Right atrium auricular region (tissue), 2 donors: ENCODE data around the gene TSEN15. TPM values are rescaled to one million over a fixed set of nuclear protein-coding genes. Genes with fewer than 3 reads are reported as not detected.
A peak's percentile ranks its signal among the peaks of the same experiment; 100 is the strongest.

Experiments
- DNase-seq: peaks from one replicate; pipeline ENCODE4 v3.0.0-alpha.2; 2019; ENCODE audit warnings: low spot score
- H3K27ac ChIP-seq, 2 donors: fragments of 200-600 bp; sonication (generic); 1 replicate in 1 of 2; 2 replicates in 1 of 2; pipeline ENCODE4 v1.5.1; 2016 to 2019
- H3K27me3 ChIP-seq, 2 donors: fragments of 200-600 bp; sonication (generic); one replicate each; pipeline versions ENCODE4 v1.5.1 to v1.6.0; 2017 to 2019
- H3K36me3 ChIP-seq: fragments of 200-600 bp; sonication (generic); one replicate; pipeline ENCODE4 v1.5.1; 2016
- H3K4me1 ChIP-seq, 2 donors: fragments of 200-600 bp; sonication (generic); one replicate each; pipeline versions ENCODE4 v1.5.1 to v1.6.0; 2017 to 2019
- H3K4me3 ChIP-seq, 2 donors: fragments of 200-600 bp; sonication (generic); 1 replicate in 1 of 2; 2 replicates in 1 of 2; pipeline ENCODE4 v1.5.1; 2017 to 2019; ENCODE audit warnings: mild to moderate bottlenecking in 1 of 2, moderate library complexity in 1 of 2
- H3K9me3 ChIP-seq, 2 donors: fragments of 200-600 bp; sonication (generic); one replicate each; pipeline ENCODE4 v1.5.1; 2019
- total RNA-seq, 2 donors: library from RNA; depleted of rRNA; stranded (reverse); fragments of >200 nt; gene quantifications; one replicate each; pipeline ENCODE4 v1.1.0, GENCODE V29; 2016
- TF ChIP-seq, protein P1 (sequence below), 2 donors: fragments of 200-600 bp; sonication (generic); IDR thresholded peaks; one replicate each; pipeline ENCODE4 v1.5.1; 2019; ENCODE audit warnings: antibody characterized with exemption in 2 of 2

Gene TSEN15
- total RNA-seq, 2 donors from 2014 or later: 18.2 to 42.8 TPM

GRCh38 chr1:184072376-184072775, 20.8 kb downstream of the TSEN15 start:
- Histone ChIP-seq H3K4me1 (peaks cover 0 to 4% of the 10 kb centered on the region in 2 donors), H3K27me3 (no peaks in the 10 kb centered on the region), H3K36me3 (no peaks in the 10 kb centered on the region), H3K4me3 (no peak overlapping the region), H3K27ac (no peak overlapping the region), H3K9me3 (no peaks in the 10 kb centered on the region)
- no peak for DNase-seq
- TF ChIP-seq, protein P1, sequence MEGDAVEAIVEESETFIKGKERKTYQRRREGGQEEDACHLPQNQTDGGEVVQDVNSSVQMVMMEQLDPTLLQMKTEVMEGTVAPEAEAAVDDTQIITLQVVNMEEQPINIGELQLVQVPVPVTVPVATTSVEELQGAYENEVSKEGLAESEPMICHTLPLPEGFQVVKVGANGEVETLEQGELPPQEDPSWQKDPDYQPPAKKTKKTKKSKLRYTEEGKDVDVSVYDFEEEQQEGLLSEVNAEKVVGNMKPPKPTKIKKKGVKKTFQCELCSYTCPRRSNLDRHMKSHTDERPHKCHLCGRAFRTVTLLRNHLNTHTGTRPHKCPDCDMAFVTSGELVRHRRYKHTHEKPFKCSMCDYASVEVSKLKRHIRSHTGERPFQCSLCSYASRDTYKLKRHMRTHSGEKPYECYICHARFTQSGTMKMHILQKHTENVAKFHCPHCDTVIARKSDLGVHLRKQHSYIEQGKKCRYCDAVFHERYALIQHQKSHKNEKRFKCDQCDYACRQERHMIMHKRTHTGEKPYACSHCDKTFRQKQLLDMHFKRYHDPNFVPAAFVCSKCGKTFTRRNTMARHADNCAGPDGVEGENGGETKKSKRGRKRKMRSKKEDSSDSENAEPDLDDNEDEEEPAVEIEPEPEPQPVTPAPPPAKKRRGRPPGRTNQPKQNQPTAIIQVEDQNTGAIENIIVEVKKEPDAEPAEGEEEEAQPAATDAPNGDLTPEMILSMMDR (IDR thresholded peaks at IDR 0.05): no peak

- TF ChIP-seq, protein P1 (IDR thresholded peaks at IDR 0.05): no peak
- peak overlapping the region; percentile 13 to 44 for H3K27ac ChIP-seq
- peaks cover 0 to 17% of the 10 kb centered on the region in 2 donors for H3K4me1 ChIP-seq
- DNase-seq: no peak
- H3K9me3 ChIP-seq: no peaks in the 10 kb centered on the region
- no peaks in the 10 kb centered on the region for H3K27me3 ChIP-seq
- no peak overlapping the region for H3K4me3 ChIP-seq
- no peaks in the 10 kb centered on the region for H3K36me3 ChIP-seq
Observed at GRCh38 chr1:184074383-184074782, 22.9 kb downstream of the TSEN15 start.

GRCh38 chr1:184075055-184076029, 23.8 kb downstream of the TSEN15 start:
- Histone ChIP-seq H3K4me1 (peaks cover 0 to 20% of the 10 kb centered on the region in 2 donors), H3K27ac (peak overlapping the region; percentile 13 to 44), H3K4me3 (no peak overlapping the region), H3K9me3 (no peaks in the 10 kb centered on the region), H3K27me3 (no peaks in the 10 kb centered on the region), H3K36me3 (no peaks in the 10 kb centered on the region)
- DNase-seq: no peak
- TF ChIP-seq, protein P1 (IDR thresholded peaks at IDR 0.05): peak; percentile 65 to 82

DNA sequence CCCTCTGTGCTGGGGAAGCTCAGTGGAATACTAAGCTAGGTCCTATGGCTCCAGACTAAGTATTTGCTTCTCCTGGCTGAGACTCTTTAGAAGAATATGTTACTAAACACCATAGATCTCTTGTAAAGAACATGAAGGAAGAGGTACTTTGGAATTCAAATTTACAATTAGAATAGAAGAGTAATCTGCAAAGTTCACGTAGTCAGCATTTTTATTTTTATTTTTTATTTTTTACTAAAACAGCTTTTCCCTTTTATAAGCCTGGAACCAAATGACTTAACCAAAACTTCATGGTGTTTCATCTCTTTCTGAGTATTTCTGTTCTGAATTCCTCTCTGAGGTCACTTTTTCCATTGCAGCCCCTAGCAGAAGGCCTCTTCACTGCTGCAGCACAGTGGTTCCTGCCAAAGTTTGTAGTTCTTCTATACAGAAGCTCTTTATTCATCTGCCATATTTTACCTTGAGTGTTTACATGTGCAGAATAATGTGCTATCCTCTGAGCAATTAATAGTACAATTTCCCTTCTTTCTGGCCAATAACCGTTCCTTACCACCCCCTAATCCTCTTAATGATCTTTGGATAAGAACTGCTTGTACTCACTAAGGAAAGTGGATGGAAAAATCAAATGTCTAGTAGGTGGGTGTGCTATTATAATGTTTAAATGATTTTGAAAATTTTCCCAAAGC, 27.2 kb downstream of the TSEN15 start:
- Histone ChIP-seq H3K36me3 (no peaks in the 10 kb centered on the region), H3K9me3 (no peaks in the 10 kb centered on the region), H3K4me3 (no peak overlapping the region), H3K27ac (no peak overlapping the region), H3K4me1 (peaks cover 0 to 20% of the 10 kb centered on the region in 2 donors), H3K27me3 (no peaks in the 10 kb centered on the region)
- TF ChIP-seq, protein P1 (IDR thresholded peaks at IDR 0.05): no peak
- no peak for DNase-seq

DNA sequence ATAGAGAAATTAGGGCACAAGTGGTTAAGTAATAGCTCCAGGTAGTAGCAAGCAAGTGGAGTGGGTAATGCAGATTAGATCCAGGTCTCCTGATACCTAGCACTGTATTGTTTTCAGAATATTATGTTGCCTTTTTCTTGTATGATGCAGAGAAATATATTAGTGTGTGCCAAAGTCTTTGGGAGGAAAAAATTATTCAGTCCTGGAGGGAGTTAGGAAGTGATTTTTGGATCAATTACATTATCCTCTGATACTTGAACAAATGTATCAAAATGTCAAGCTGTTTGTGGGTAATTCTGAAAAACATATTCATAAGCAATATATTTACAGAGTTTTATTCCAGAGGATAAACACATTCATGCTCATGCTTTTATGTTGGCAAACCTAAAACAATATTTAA, 28.8 kb downstream of the TSEN15 start:
- DNase-seq: no peak
- Histone ChIP-seq H3K4me3 (no peak overlapping the region), H3K9me3 (no peaks in the 10 kb centered on the region), H3K36me3 (no peaks in the 10 kb centered on the region), H3K27me3 (no peaks in the 10 kb centered on the region), H3K4me1 (peaks cover 0 to 20% of the 10 kb centered on the region in 2 donors), H3K27ac (no peak overlapping the region)
- TF ChIP-seq, protein P1 (IDR thresholded peaks at IDR 0.05): no peak
